GM18858 (cell line): Measurements from ENCODE around the gene ADARB2.

Source experiments
- ATAC-seq: cut with Tn5 transposase; IDR thresholded peaks from one replicate; pipeline ENCODE4 v1.9.1; 2021; ENCODE audit not compliant: unreplicated experiment

ADARB2 gene

DNA sequence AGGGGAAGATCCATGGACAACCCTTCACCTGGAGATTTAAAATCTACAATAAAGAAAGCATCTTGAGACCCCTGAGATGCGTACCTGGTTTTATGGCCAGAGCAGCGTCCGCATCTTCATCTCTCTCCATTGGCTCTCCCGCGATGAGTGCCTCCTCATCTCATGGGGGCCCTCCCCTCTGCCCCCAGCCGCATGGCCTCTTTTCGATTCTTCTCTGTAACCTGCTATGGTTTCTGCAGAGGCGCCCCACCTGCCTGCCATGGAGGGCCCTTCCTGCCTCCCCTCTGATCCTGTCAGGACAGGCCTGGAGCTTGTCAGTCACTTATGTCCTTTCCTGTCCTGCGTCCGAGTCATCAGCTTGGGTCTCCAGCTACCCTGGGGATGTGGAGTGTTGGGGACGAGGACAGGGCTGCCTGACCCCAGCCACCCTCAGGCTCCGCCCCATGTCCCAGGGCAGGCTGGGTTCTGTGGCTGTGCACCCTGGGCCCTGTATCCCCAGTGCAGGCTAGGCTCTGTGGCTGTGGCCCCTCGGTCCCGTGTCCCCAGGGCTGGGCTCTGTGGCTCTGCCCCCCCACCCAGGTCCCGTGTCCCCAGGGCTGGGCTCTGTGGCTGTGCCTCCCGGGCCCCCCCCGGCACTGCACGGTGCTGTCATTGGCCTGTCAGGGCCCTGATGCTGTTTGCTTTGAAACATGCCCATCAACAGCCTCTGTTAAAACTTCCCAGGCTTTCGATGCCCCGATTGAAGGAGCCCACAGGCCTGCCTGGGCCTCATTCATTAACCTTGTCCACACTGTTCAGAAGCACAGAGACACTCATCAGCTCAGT is 581.3 kb downstream of the ADARB2 start:
- no peak for ATAC-seq

DNA sequence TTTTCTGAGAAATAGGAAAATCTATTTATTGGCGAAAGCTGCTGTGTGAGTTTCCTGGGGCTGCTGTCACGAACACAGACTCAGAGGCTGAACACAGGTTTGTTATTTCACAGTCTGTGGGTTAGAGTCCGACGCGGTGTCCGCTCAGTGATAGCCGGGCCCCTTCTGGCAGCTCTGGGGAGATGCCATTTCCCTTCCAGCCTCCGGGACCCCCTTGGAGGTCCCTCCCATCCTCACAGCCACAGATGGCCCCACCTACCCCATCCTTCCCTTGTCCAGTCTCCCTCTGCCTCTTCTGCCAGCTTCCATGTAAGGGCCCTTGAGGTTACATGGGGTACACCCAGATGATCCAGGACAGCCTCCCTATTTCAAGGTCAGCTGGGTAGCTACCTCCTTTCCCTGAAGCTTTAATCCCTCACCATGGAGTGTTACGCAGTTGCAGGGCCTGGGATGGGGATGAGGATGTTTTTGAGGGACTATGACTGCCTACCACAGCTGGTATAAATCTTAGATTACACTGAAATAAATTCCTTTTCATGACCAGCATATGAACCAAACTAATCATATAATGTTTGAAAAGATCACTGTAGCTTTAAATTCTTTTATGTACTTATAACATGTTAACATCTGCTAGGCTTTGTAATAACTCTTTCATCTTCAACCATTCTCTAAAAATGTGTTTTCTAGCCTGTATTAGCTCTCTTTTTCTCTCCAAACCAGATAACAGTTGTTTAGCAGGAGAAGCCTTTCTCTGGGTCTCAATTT is 582.6 kb downstream of the ADARB2 start:
- no peak for ATAC-seq

DNA sequence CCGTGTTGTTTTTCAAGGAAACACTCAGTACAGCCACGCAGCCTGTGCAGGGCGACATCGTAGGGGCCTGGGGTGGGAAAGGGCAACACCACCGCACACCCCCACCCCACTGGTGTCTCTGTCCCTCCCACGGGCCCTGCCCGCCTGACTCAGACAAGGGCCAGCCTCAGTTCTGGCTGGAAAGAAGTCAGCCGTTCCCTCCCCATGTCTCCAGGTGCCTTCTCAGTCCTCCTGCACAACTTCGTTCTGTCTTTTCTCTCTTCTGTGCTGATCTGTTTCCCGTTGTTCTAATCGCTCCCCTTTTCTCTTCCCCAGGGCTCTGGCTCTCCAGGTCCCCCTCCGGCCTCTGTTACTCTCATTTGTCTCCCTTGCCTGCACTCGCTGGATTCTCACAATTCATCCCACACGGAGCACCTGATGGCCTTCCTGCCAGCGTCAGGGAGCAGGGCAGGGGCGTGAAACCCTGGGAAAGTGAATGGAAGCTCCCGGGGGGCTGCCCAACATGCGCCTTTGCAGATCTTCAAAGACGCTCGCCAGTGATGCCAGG is 583.4 kb downstream of the ADARB2 start:
- no peak for ATAC-seq

DNA sequence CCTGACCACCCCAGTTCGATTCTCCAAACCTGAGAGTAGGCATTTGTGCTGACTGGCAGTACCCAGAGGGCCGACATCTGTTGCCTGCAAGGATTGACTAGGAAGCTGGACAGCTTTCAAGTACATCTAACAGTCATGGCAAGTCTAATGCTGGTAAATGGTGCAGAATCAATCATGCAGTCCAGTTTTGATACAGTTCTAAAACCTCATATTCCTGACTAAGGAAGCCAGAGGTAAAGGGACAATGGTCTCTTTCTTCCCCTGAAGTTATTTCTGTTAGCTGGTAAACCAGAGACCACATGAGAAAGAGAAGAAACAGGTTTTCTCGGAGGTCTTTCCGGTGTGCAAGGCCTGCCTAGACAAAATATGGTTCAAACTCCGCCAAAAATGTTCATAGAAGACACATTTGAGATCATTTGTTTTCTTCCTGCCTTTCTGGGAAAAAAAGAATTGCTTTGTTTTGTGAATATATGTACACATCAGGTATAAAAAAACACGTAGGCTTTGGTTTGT is 584.0 kb downstream of the ADARB2 start:
- ATAC-seq = no peak

DNA sequence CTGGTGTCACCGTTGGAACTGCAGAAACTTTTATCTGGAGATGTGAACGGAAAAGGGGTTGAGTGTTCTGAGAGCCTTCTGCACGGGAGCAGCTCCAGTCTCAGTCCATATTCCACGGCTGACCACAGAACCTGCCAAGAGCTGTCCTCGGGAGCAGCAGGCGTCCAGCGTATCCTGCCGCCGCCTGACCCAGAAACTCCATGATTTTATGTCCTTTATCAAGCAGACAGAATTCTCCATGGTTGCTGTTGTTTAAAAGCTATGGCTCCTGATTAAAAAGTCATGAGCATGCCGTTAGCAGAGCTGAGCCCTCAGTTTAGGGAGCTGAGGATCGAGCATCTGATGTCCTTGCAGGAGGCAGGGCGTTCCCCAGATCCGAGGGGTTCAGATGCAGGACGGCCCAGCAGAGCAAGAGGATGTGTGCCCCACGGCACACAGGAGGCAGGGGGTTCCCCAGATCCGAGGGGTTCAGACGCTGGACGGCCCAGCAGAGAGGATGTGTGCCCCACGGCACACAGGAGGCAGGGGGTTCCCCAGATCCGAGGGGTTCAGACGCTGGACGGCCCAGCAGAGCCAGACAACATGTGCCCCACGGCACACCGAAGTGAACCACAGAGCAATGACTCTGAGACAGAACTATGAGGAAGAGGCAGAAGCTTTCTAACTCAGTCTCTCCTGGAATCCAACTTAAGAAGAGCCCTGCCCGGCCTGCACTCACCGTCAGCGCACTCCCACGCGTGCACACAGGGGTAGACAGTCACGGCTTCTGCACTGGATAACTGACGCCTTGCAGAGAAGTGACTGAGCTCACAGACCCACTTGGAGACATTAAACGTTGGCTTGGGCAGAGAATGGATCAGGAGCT is 584.7 kb downstream of the ADARB2 start:
- no peak for ATAC-seq

DNA sequence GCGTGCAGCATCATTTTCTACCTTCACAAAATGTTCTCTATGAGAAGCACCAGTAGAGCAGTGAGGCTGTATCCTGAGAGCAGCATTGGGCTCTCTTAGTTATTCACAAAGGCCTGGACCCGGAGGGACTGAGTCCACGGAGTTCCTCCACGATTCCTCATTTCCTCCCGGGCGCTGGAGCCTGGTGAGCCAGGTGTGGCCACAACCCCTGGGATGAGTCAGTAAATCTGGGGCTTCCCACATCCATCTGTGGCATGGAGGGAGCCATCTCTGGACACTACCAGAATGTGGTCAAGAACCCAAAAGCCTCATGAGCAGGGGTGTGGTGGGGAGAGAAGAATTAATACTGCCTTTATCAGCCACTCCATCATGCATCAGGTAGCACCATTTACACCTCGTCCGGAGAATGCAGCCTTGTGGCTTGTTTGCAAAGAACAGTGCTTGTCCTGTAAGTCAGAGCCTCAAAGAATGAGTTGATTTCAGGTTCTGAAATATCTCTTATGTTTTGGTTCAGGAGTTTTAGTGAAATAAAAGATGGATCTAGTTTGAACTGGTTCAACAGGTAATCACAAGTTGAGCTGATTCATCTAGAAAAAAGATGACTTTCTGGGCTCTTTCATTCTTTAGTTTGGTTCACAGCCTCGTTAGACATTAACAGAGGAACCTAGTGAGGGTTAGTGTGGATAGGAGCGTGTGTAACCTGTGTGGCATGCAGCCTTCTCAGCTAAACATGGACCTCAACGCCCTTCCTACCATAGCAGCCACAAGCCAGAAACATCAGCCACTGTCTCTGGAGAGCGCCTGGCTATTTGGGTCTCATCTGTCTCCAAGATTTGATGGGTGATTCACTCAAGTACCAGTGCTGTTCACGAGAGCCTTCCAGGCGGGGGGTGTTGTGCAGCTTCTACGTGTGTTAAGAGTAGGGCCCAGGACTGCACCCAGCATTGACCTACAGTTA is 586.0 kb downstream of the ADARB2 start:
- ATAC-seq = no peak

DNA sequence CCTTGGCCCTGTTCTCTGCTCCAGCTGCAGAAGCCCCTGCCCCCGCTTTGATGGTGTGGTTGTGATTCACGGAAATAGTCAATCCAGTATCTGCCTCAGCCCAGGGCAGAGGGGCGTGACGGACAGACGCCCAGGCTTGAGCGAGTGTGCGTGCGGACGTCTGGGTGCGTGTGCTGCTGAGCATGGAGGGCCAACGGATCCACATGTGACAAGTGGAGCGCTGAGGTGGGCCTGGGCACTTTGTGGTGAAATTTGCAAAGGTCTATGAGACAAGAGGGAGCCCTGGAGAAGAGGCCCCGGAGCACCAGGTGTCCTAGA is 586.7 kb downstream of the ADARB2 start:
- no peak for ATAC-seq

DNA sequence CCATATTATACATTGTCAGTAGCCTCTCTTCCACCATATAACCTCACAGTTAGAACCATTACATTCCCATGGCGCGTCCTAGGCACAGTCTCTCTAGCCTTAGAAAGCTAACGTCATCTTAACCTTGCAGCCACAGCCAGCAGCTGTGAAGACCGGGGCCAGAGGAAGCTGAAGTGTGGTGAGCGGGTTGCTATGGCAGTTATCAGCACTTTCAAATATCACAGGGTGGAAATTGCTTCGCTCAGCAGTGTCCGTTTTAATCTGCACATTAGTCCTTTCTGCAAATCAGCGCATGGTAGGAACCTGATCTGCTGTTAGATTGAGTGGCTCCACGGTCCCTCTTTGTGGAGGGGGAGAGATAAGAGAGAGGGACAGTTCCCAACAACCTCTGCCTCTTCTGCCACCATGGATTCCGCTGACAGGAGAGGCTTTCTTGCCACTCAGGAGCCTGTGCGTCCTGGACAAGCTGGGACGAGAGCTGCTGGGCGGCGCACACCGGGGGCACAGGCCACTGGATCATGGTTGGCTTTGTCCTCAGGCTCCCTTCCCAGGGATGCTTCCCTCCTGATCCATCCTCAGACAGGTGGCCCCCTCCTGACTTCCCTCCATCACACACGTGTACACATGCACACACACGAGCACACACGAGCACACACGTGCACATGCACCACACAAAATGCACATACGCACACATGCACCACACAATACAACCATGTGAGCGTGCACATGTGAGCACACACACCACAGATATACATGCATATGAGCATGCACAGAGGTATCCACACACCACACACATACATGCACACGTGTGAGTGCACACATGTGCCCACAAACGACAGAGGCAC is 587.3 kb downstream of the ADARB2 start:
- no peak for ATAC-seq

DNA sequence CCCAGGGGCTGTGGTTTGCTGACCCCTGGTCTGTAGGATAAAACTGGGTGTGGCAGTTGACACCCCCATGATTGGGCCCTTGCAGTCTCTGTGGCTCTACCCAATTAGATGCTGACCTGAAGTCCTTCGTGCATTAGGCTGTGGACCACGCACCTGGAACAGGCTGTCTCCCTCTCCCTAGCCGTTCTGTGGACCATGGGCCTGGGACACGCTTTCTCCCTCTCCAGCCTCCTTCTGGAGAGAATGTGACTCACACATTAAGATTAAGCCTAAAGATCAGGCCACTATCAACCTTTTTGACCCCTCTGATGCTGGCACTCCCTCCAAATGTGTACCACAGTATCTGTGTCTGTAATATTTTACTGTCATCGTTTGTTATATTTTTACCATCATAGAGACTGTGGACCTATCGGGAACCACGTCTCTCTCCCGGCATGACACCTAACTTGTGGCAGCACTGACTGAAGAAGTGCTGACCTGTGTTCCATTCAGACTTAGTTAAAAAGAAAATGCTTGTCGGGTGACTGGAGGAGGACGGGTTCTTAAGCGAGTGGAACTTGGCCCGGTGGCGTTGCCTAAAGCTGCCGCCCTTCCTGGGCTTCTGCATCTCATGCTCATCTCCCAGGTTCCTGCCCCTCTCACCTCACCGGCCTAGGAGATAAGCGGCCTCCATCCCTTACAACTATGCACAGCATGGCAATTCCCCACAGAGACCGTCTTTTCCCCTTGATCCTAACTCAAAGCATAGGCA is 588.3 kb downstream of the ADARB2 start:
- ATAC-seq = no peak

DNA sequence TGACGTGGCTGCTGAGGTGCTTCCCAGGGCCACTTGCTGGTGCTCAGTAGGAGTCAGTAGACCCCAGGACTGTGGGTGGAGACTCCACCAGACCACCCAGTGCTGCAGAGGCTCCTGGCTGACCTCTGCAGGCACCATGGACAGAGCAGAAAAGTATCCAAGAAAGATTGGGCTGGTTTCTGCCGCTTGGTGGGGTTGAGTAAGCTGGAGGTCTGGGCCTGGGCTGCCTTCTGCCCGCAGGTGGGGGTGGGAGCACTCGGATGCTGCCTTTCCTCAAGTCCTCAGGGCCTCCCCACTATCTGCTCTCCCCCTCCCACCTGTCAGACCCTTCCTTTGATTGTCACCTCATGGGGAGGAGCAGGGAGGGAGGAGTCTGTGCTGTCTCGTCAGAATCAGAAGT is 589.5 kb downstream of the ADARB2 start:
- ATAC-seq = no peak

DNA sequence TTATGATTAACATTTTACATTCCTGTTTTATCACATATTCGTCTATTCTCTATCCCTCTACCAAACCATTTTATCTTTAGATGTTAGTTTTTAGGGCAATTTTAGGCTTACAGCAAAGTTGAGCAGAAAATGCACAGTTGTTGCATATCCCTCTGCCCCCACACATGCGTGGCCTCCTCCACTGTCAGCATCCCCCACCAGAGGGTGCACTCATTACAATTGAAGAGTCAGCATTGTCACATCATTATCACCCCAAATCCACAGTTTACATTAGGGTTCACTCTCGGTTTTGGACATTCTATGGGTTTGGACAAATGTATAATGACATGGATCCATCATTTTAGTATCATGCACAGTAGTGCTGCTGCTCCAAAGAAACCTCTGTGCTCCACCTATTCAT is 594.7 kb downstream of the ADARB2 start:
- no peak for ATAC-seq

DNA sequence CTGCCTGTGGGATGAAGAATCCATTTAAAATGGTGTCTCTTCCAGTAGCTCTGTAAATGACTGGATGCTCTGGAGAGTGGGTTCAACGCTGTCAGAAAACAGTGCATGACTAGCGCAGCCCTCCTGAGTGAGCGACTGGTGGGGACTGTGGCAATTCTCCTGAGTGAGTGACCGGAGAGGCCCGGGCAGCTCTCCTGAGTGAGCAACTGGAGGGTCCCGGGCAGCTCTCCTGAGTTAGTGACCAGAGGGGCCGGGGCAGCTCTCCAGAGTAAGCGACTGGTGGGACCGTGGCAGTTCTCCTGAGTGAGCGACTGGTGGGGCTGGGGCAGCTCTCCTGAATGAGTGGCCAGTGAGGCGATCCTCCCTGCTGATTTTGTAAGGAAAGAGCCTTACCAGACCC is 595.6 kb downstream of the ADARB2 start:
- ATAC-seq = no peak

DNA sequence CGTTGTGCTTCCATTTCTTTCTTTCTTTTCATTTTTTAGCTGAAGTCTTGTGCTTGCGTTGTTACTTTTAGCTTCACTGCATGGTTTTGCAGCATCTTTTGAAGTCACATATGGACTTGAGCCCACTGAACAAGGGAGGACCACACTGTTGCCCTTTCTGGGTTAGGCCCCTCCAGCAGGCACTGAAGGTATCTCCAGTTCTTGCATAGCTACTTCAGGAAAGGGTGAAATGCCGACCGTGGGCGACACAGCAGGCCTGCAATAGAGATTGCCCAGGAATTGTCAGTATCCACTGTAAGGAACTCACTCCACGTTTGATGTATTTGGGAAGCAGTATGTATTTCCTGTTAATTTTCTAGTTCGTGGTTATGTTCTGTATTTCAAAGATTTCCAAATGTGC is 596.1 kb downstream of the ADARB2 start:
- ATAC-seq = no peak

DNA sequence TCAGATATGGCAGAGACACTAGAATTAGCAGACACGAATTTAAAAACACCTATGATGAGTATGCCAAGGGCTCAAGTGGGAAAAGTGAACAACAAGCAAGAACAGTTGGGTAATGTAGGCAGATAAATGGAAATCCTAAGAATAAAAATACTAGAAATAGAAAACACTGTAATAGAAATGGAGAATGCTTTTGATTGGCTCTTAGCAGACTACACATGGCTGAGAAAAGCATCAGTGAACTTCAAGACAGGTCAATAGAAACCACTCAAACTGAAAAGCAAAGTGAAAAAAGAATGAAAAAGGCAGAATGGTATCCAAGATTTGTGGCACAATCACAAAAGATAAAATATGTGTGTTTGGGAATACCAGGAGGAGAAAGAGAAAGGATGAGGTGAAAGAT is 598.8 kb downstream of the ADARB2 start:
- no peak for ATAC-seq

DNA sequence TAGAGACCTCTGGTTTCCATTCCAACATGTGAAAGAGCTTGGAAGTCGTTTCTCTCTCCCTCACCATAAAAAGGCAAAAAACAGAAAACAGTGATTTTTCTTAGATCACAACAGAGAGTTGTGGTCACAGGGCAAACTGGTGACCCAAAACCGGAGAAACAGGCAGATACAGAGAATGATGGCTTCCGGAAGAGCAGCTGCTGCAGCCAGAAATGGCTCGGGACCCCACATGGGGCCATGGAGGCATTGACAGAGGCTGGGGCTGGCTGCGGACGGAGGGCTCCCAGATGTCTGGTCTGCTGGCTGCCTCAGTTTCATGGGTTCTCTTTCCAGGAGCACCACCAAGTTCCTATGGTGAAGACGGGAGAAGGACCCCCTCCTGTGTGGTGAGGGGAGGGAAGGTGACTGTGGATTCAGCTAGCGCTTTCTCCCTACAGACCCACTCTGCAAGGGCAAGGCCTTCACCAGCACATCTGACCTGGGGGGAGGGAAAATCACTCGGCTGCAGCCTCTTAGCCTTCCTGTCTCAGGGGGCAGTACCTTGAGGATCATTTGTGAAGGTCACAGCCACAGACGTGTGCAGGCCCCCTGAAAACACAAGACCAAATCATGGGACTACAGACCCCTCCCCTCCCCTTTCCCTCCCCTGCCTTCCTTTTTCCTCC is 599.7 kb downstream of the ADARB2 start:
- no peak for ATAC-seq

DNA sequence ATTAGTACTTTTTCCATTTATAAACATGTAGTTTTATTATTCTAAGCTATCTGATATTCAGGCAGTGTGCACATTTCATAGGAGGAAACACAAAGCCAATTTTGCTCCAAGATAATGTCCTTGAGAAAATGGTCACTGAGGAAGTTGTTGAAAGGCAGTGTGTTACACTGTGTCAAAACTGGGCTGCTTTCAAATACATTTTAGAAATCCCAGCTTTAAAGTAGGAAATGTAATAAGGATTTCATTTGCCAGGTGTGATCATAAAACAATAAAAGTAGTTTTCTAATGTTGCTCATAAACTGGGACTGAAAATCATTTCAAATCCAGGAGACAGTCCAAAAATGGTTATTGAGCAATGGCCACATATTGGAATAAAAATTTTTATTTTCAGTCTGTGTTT is 601.1 kb downstream of the ADARB2 start:
- no peak for ATAC-seq

DNA sequence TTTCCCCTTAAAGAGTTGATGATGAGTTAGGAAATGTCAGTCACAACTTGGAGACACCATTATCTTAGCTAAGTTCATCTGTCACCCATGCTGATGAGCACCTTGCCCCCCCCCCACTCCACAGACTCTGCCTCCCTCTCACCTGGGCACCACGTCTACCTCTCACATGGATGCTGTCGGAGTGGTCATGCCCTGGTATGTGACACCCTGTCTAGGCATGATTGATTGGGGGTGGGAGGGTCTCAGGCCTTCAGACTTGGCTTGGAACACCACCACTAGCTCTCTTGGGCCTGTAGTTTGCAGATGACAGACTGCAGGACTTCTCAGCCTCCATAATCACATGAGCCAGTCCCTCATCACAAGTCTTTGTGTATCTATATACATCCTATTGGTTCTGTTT is 603.2 kb downstream of the ADARB2 start:
- ATAC-seq = no peak

DNA sequence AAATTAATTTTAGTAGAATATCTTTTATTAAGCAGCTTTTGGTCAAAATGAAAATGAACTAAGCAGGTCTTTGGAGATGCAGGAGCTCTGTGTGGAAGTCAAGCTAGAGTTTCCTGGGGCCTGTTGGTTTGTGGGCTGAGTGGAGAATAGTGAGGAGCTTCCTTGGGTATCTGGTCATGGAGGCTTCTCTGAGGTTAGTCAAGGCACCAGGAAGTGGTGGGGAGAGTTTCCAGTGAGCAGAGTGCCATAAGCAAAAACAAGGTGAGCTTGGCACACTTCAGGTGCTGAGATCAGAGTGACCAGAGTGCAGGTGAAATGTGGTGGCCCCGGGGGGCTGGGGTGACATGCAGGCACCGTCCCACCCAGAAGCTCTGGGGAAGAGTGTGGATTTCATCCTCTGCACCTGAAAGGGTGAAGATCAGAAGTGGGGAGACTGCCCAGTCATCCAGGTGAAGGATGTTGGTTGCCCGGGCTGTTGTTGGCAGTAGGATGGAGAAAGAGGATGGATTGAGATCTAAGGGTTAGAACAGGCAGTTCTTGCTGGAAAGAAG is 603.8 kb downstream of the ADARB2 start:
- ATAC-seq = no peak
